ENCODE measurements around the gene PLD3.

Gene PLD3

GRCh38 chr19:40420766-40421765 lies 72.6 kb downstream of the PLD3 start:
- Histone ChIP-seq H3K27me3 (ENCODE audit: control insufficient read depth, insufficient read depth, low read length) (no peaks in the 10 kb centered on the region), H3K27ac (ENCODE audit: low read length) (peak overlapping the region; percentile 63), H3K4me1 (ENCODE audit: control insufficient read depth, low read depth, low read length) (peaks cover 6% of the 10 kb centered on the region)

DNA sequence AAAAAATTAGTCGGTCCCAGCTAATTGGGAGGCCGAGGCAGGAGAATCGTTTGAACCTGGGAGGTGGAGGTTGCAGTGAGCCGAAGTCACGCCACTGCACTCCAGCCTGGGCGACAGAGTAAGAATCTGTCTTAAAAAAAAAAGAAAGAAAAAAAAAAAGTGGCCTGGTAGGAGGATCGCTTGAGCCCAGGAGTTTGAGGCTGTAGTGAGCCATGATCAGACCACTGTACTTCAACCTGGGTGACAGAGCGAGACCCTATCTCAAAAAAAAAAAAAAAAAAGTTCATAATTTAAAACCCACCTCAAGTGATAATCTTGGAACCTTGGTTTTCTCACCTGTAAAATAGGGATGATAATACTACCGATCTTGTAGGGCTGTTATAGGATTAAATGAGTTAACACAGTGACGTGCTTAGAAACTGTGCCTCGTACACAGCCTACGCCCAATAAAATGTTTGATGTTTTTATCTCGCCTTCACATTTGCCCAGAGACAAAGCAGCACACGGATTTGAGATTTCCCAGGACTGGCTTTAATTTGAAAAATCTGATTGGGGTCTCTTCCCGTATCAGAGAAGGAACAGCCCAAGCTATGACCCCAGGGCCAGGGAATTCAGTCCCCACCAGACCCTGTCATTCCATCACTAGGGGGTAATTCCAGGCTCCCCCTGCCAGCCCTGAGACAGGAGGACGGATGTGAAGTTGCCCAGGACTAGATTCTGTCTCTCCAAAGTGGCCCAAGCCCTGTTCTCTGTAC lies 73.7 kb downstream of the PLD3 start:
- Histone ChIP-seq H3K9me3 (ENCODE audit: control insufficient read depth, low read depth, low read length) (no peaks in the 10 kb centered on the region), H3K36me3 (ENCODE audit: control insufficient read depth, low read depth, low read length) (no peaks in the 10 kb centered on the region), H3K27ac (ENCODE audit: low read length) (no peak overlapping the region), H3K9ac (ENCODE audit: low read length) (no peak overlapping the region), H3K4me1 (ENCODE audit: control insufficient read depth, low read depth, low read length) (peaks cover 6% of the 10 kb centered on the region), H3K4me3 (ENCODE audit: low read length) (no peak overlapping the region), H3K27me3 (ENCODE audit: control insufficient read depth, insufficient read depth, low read length) (no peaks in the 10 kb centered on the region)

More at GRCh38 chr19:40420766-40421765, 72.6 kb downstream of the PLD3 start:
- Histone ChIP-seq H3K4me3 (ENCODE audit: low read length) (peak overlapping the region; percentile 71), H3K9ac (ENCODE audit: low read length) (peak overlapping the region; percentile 60), H3K36me3 (ENCODE audit: control insufficient read depth, low read depth, low read length) (no peaks in the 10 kb centered on the region), H3K9me3 (ENCODE audit: control insufficient read depth, low read depth, low read length) (no peaks in the 10 kb centered on the region)

DNA sequence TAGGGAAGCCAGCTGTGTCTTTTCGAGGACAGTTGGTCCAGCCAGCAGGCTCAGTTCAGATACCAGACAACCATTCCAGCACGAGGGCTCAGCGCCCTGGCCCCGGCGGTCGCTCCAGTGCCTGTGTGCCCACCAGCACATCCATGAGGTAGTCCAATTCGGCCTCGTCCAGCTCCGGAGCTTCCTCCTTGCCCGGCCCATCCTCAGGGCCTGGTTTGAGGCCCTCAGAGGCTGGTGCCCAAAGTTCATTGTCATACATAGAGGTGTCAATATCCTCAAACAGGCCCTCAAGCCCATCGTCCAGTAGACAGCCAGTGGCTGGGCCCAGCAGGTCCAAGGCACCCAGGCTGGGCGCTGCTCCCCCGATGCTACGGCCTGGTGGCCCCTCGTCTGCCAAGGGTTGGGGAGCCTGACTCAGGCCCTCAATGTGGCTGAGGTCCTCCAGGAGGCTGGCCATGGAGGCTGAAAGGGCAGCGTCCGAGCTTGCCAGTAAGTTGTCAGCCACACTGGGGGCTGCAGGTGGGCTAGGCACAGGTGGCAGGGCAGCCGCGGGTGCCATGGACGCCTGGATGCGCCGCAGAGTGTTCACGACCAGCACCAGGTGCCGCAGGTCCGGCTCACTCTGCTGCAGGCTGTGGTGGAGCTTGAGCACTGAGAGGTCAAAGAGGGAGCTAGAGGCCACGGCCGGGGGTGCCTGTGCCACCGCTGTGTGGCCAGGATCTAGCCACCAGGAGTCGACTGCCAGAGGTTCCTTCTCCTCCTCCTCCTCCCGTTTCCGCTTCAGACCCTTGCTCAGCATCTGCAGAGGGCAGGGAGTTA lies 74.5 kb downstream of the PLD3 start:
- H3K27ac ChIP-seq (ENCODE audit: low read length) = no peak overlapping the region
- no peaks in the 10 kb centered on the region for H3K9me3 ChIP-seq (ENCODE audit: control insufficient read depth, low read depth, low read length)
- H3K9ac ChIP-seq (ENCODE audit: low read length) = no peak overlapping the region
- peaks cover 6% of the 10 kb centered on the region for H3K4me1 ChIP-seq (ENCODE audit: control insufficient read depth, low read depth, low read length)
- no peak overlapping the region for H3K4me3 ChIP-seq (ENCODE audit: low read length)
- H3K36me3 ChIP-seq (ENCODE audit: control insufficient read depth, low read depth, low read length) = no peaks in the 10 kb centered on the region
- H3K27me3 ChIP-seq (ENCODE audit: control insufficient read depth, insufficient read depth, low read length) = no peaks in the 10 kb centered on the region

DNA sequence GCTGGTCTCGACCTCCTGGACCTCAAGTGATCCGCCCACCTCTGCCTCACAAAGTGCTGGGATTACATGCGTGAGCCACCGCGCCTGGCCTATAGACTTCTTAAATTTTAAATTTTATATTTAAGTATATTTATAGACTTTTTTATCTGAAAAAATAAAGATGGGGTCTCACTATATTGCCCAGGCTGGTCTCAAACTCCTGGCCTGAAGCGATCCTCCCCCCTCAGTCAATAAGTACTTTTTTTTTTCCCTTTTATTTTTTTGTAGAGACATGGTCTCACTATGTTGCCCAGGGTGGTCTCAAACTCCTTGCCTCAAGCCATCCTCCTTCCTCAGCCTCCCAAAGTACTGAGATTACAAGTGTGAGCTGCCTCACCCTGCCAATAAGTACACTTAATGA lies 75.4 kb downstream of the PLD3 start:
- H3K36me3 ChIP-seq (ENCODE audit: control insufficient read depth, low read depth, low read length) = no peaks in the 10 kb centered on the region
- no peaks in the 10 kb centered on the region for H3K9me3 ChIP-seq (ENCODE audit: control insufficient read depth, low read depth, low read length)
- H3K9ac ChIP-seq (ENCODE audit: low read length) = no peak overlapping the region
- H3K27me3 ChIP-seq (ENCODE audit: control insufficient read depth, insufficient read depth, low read length) = no peaks in the 10 kb centered on the region
- peak overlapping the region; percentile 80 for H3K4me3 ChIP-seq (ENCODE audit: low read length)
- peaks cover 6% of the 10 kb centered on the region for H3K4me1 ChIP-seq (ENCODE audit: control insufficient read depth, low read depth, low read length)
- no peak overlapping the region for H3K27ac ChIP-seq (ENCODE audit: low read length)

DNA sequence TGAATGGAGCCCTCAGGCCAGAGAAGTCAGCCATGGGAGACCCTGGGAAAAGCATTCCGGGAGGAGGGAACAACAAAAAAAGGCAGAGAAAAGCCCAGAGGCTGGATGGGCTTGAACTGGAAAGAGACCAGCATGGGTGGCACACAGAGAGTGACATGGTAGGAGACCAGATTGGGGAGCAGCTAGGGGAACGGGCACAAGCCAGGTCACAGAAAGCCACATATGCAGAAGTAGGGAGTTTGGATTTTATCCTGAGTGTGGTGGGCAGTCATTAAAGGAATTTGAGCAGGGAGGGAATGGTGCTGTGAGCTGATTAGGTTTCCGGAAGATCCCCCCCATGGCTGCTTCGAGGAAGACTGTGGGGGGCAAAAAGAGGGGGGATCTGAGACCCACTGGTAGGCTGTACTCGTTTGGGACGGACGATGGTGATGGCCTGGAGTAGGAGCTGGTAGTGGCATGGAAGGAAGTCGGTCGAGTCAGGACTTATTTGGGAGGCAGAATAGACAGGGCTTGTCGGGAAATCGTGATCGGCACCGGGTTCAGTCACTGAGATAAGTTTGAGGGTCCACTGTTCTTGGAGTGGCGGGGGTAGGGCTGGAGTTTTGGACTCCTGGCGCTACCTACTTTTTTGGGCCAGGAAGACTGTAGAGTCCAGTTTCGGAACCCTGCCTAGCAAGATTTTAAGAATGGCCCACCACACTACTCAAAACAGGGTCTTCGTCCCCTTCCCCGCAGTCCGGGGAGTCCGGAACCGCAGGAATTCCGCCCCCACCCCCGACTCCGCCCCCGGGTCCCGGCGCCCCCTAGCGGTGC lies 76.3 kb downstream of the PLD3 start:
- peak overlapping the region; percentile 80 for H3K4me3 ChIP-seq (ENCODE audit: low read length)
- H3K4me1 ChIP-seq (ENCODE audit: control insufficient read depth, low read depth, low read length) = peaks cover 6% of the 10 kb centered on the region
- H3K9me3 ChIP-seq (ENCODE audit: control insufficient read depth, low read depth, low read length) = no peaks in the 10 kb centered on the region
- H3K36me3 ChIP-seq (ENCODE audit: control insufficient read depth, low read depth, low read length) = no peaks in the 10 kb centered on the region
- H3K9ac ChIP-seq (ENCODE audit: low read length) = peak overlapping the region; percentile 62
- peak overlapping the region; percentile 43 for H3K27ac ChIP-seq (ENCODE audit: low read length)
- H3K27me3 ChIP-seq (ENCODE audit: control insufficient read depth, insufficient read depth, low read length) = no peaks in the 10 kb centered on the region

DNA sequence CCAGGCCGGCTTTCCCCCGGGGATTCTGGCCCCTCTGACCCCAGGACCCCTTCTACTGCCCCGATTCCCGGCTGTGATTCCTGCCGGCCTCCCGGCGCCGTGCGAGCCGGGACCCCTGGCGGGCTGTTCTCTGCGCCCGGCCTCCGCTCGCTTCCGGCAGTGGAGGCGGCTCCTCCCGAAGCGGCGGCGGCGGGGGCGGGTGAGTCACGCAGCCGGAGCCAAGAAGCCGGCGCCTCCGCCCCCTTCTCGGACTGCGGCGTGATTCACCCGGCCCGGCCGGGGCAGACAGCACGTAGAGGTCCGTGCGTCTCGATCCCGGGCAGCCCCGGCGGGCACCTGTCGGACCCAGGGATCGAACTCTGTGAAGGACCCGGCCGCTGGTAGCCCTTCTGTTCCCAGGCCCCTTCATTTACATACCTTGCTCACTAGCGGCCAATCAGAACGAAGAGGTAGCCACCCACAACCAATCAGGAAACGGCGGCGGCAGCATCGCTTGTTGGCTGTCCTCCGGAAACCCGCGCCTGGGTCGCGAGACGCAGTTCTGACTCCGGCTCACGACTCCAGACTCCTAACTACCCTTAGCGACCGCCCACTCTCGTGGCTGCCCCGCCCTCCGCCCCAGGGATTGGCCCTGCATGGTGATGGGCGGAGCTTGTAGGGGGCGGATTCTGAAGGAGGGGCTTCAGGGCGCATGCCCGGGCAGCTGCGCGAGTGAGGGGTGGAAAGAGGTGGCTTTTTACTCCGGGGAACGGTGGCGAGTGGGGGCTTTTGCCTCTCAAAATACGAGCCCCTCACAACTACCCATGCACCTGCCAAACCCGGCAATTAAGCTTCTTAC lies 77.2 kb downstream of the PLD3 start, which contains the start of gene SERTAD1:
Gene SERTAD1 (minus strand): TSS at position 543 of the 838 bp plus-strand sequence. CDS start 2,446 bp downstream, outside the sequence.
- peaks cover 6% of the 10 kb centered on the region for H3K4me1 ChIP-seq (ENCODE audit: control insufficient read depth, low read depth, low read length)
- H3K27me3 ChIP-seq (ENCODE audit: control insufficient read depth, insufficient read depth, low read length) = no peaks in the 10 kb centered on the region

More for the DNA sequence above, 77.2 kb downstream of the PLD3 start, which contains the start of gene SERTAD1:
- Histone ChIP-seq H3K36me3 (ENCODE audit: control insufficient read depth, low read depth, low read length) (no peaks in the 10 kb centered on the region), H3K9ac (ENCODE audit: low read length) (peak within 1 kb of the TSS; percentile 62), H3K4me3 (ENCODE audit: low read length) (peak within 1 kb of the TSS; percentile 80), H3K27ac (ENCODE audit: low read length) (peak within 1 kb of the TSS; percentile 43), H3K9me3 (ENCODE audit: control insufficient read depth, low read depth, low read length) (no peaks in the 10 kb centered on the region)
